GM12874 (cell line): ENCODE data around the gene SYCE3.

Experiments
- CTCF ChIP-seq: IDR thresholded peaks from 2 replicates; pipeline ENCODE4 v1.5.1; 2011; ENCODE audit warnings: low read depth, mild to moderate bottlenecking, control low read depth, low read length, moderate library complexity; ENCODE audit not compliant: insufficient read depth

Gene SYCE3

GRCh38 chr22:50563413-50564160 lies 868 bp upstream of the SYCE3 start:
- no peak for TF ChIP-seq CTCF

- no peak for TF ChIP-seq CTCF
Measured at GRCh38 chr22:50561401-50562358, 1.0 kb downstream of the SYCE3 start.

GRCh38 chr22:50560034-50560433 lies 2.7 kb downstream of the SYCE3 start:
- no peak for TF ChIP-seq CTCF

- TF ChIP-seq CTCF = no peak
Measured at GRCh38 chr22:50556703-50557102, 6.0 kb downstream of the SYCE3 start.

- no peak for TF ChIP-seq CTCF
Measured at GRCh38 chr22:50553310-50553709, 9.4 kb downstream of the SYCE3 start.

- TF ChIP-seq CTCF = no peak
Measured at GRCh38 chr22:50551160-50551752, 11.5 kb downstream of the SYCE3 start.

GRCh38 chr22:50550395-50550794 lies 12.3 kb downstream of the SYCE3 start:
- no peak for TF ChIP-seq CTCF
